GM23338 (cell line): ENCODE measurements around the gene TAOK3. TPM values are rescaled to one million over a fixed set of nuclear protein-coding genes. Genes with fewer than 3 reads are reported as not detected.

Experiments used
- ATAC-seq: fragments of 200-7000 bp; cut with Tn5 transposase; 3 replicates; pipeline ENCODE4 v1.9.1; 2020
- DNase-seq: peaks from one replicate; pipeline ENCODE4 v3.0.0-alpha.2; 2015; ENCODE audit warnings: low spot score
- H2AFZ ChIP-seq: fragments of 200-600 bp; sonication (generic); 2 replicates; pipeline ENCODE4 v1.8.0; 2016; ENCODE audit warnings: antibody characterized with exemption, mild to moderate bottlenecking, moderate library complexity
- H3F3A ChIP-seq: fragments of 200-600 bp; sonication (generic); replicated peaks from 2 replicates; pipeline ENCODE4 v1.8.0; 2017; ENCODE audit warnings: antibody characterized with exemption, mixed run types, low read depth
- H3K27ac ChIP-seq: fragments of 200-600 bp; sonication (generic); 2 replicates; pipeline ENCODE4 v1.6.1; 2016; ENCODE audit warnings: low read depth
- H3K27me3 ChIP-seq: fragments of 200-600 bp; sonication (generic); 2 replicates; pipeline ENCODE4 v1.8.0; 2016; ENCODE audit warnings: mild to moderate bottlenecking, mixed run types, moderate library complexity; ENCODE audit not compliant: insufficient read depth
- H3K36me3 ChIP-seq: fragments of 200-600 bp; sonication (generic); 2 replicates; pipeline ENCODE4 v1.8.0; 2016; ENCODE audit warnings: mild to moderate bottlenecking; ENCODE audit not compliant: insufficient read depth
- H3K4me1 ChIP-seq: fragments of 200-600 bp; sonication (generic); 2 replicates; pipeline ENCODE4 v1.8.0; 2016; ENCODE audit warnings: mild to moderate bottlenecking, moderate library complexity; ENCODE audit not compliant: insufficient read depth
- H3K4me2 ChIP-seq: fragments of 200-600 bp; sonication (generic); 2 replicates; pipeline ENCODE4 v1.7.1; 2017; ENCODE audit warnings: mixed run types
- H3K4me3 ChIP-seq: fragments of 200-600 bp; sonication (generic); 2 replicates; pipeline ENCODE4 v1.6.1; 2016; ENCODE audit warnings: mixed run types
- H3K79me2 ChIP-seq: fragments of 200-600 bp; sonication (generic); replicated peaks from 2 replicates; pipeline ENCODE4 v1.8.0; 2017; ENCODE audit warnings: mild to moderate bottlenecking; ENCODE audit not compliant: insufficient read depth
- H3K9me2 ChIP-seq: fragments of 200-600 bp; sonication (generic); 2 replicates; pipeline ENCODE4 v1.8.0; 2017; ENCODE audit not compliant: insufficient read depth
- H4K20me1 ChIP-seq: fragments of 200-600 bp; sonication (generic); replicated peaks from 2 replicates; pipeline ENCODE4 v1.8.0; 2017; ENCODE audit warnings: mild to moderate bottlenecking; ENCODE audit not compliant: insufficient read depth
- H3K27ac Mint-ChIP-seq: 2 replicates; pipeline ENCODE4 v1.8.0; 2020; ENCODE audit warnings: inconsistent platforms, mild to moderate bottlenecking, moderate library complexity, mixed read lengths
- H3K27me3 Mint-ChIP-seq: 3 replicates; pipeline ENCODE4 v1.8.0; 2022; ENCODE audit warnings: low read depth, mild to moderate bottlenecking, moderate library complexity, mixed read lengths, inconsistent platforms; ENCODE audit not compliant: insufficient read depth, poor library complexity
- H3K36me3 Mint-ChIP-seq: 3 replicates; pipeline ENCODE4 v1.8.0; 2021; ENCODE audit warnings: low read depth, mild to moderate bottlenecking, inconsistent platforms, moderate library complexity, mixed read lengths
- H3K4me1 Mint-ChIP-seq: 3 replicates; pipeline ENCODE4 v1.8.0; 2020; ENCODE audit warnings: mild to moderate bottlenecking, inconsistent platforms, mixed read lengths
- H3K4me3 Mint-ChIP-seq: 3 replicates; pipeline ENCODE4 v1.8.0; 2021; ENCODE audit warnings: moderate library complexity, mild to moderate bottlenecking, inconsistent platforms, mixed read lengths
- H3K9me3 Mint-ChIP-seq: 3 replicates; pipeline ENCODE4 v1.8.0; 2020; ENCODE audit warnings: moderate library complexity, mild to moderate bottlenecking, inconsistent platforms, mixed read lengths
- CREB1 ChIP-seq: fragments of 250-450 bp; sonication (Bioruptor Pico); IDR thresholded peaks from 2 replicates; pipeline ENCODE4 v1.5.0; 2020; ENCODE audit warnings: low read depth, mild to moderate bottlenecking, moderate library complexity
- EZH2 ChIP-seq: fragments of 200-600 bp; sonication (generic); IDR thresholded peaks from one replicate; pipeline ENCODE4 v1.8.0; 2017; ENCODE audit warnings: antibody characterized with exemption, mild to moderate bottlenecking, low read depth; ENCODE audit not compliant: unreplicated experiment
- EZH2phosphoT487 ChIP-seq: fragments of 200-600 bp; sonication (generic); IDR thresholded peaks from one replicate; pipeline ENCODE4 v1.8.1; 2018; ENCODE audit warnings: antibody characterized with exemption; ENCODE audit not compliant: unreplicated experiment
- JUNB ChIP-seq: IDR thresholded peaks from one replicate; pipeline ENCODE4 v1.6.1; 2016; ENCODE audit warnings: antibody characterized with exemption; ENCODE audit not compliant: unreplicated experiment
- NANOG ChIP-seq: IDR thresholded peaks from 2 replicates; pipeline ENCODE4 v1.6.1; 2016; ENCODE audit warnings: antibody characterized with exemption, borderline replicate concordance
- POLR2AphosphoS5 ChIP-seq: IDR thresholded peaks from 2 replicates; pipeline ENCODE4 v1.6.1; 2016; ENCODE audit warnings: antibody characterized with exemption, low read depth
- STAT1 ChIP-seq: IDR thresholded peaks from one replicate; pipeline ENCODE4 v1.6.1; 2016; ENCODE audit warnings: antibody characterized with exemption; ENCODE audit not compliant: unreplicated experiment
- ZNF114 ChIP-seq: fragments of 250-450 bp; sonication (Bioruptor Pico); IDR thresholded peaks from 2 replicates; pipeline ENCODE4 v1.5.0; 2020; ENCODE audit warnings: mild to moderate bottlenecking, moderate library complexity
- ZNF331 ChIP-seq: fragments of 250-450 bp; sonication (Bioruptor Pico); IDR thresholded peaks from 2 replicates; pipeline ENCODE4 v1.5.0; 2020; ENCODE audit warnings: low read depth, mild to moderate bottlenecking, moderate library complexity
- polyA plus RNA-seq: library from polyadenylated mRNA; unstranded; fragments of >200 nt; fragmentation: Nextera tagmentation; extraction: Ambion mirVana; gene quantifications from 2 replicates; pipeline ENCODE4 v1.2.1, GENCODE V29; 2016
- total RNA-seq: library from RNA; depleted of rRNA; stranded (reverse); fragments of >200 nt; shearing (Covaris generic); gene quantifications from 2 replicates; pipeline ENCODE4 v1.2.3, GENCODE V29; 2014
- TF ChIP-seq, protein P1 (sequence below), 2 experiments: fragments of 200-600 bp in 1 of 2; sonication (generic) in 1 of 2; conservative IDR thresholded peaks; 2 replicates each; pipeline versions ENCODE4 v1.5.1 to v1.6.1; 2016 to 2017; ENCODE audit warnings: antibody characterized with exemption in 2 of 2, low read depth in 2 of 2, mild to moderate bottlenecking in 2 of 2, moderate library complexity in 1 of 2
- TF ChIP-seq, protein P2 (sequence below): IDR thresholded peaks from one replicate; pipeline ENCODE4 v1.6.1; 2018; ENCODE audit warnings: antibody characterized with exemption; ENCODE audit not compliant: unreplicated experiment
- TF ChIP-seq, protein P3 (sequence below): fragments of 250-450 bp; sonication (Bioruptor Pico); IDR thresholded peaks from 2 replicates; pipeline ENCODE4 v1.5.0; 2020; ENCODE audit warnings: mild to moderate bottlenecking, moderate library complexity
- TF ChIP-seq, protein P4 (sequence below): IDR thresholded peaks from 2 replicates; pipeline ENCODE4 v1.6.1; 2016; ENCODE audit warnings: antibody characterized with exemption

The TAOK3 gene
- total and polyA plus RNA-seq, 2 experiments from 2014 or later: 7.6 to 20.4 TPM

DNA sequence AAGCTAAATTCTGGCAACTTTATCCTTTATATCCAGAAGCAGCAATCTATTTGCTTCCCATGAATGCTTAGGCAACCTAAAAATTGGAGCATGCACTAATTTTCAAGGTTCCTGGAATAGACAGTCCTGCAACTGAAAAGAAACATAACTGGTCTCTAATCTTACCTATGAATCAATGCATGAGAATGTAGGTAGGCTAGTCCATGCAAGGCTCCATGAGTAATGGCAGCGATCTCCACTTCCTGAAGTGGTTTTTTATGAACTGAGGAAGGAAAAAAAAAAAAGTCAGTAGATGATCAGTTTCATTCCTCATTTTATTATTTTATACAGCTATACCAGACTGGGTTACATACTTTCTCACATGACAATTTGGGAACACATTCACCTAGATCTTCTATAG lies 134.8 kb downstream of the TAOK3 start:
- Mint-ChIP-seq H3K36me3 (no peaks in the 10 kb centered on the region), H3K4me3 (no peak overlapping the region), H3K9me3 (no peaks in the 10 kb centered on the region), H3K27me3 (peaks cover 5% of the 10 kb centered on the region), H3K4me1 (no peaks in the 10 kb centered on the region), H3K27ac (no peak overlapping the region)
- Histone ChIP-seq H3K27me3 (no peaks in the 10 kb centered on the region), H3K4me2 (no peak overlapping the region), H3K4me3 (no peak overlapping the region), H4K20me1 (no peaks in the 10 kb centered on the region), H3K36me3 (no peaks in the 10 kb centered on the region), H3K79me2 (no peaks in the 10 kb centered on the region), H3K4me1 (no peaks in the 10 kb centered on the region), H2AFZ (no peak overlapping the region), H3K9me2 (no peaks in the 10 kb centered on the region), H3K27ac (no peak overlapping the region), H3F3A (no peaks in the 10 kb centered on the region)
- no peak for ATAC-seq
- DNase-seq: no peak
- TF ChIP-seq STAT1 (no peak), POLR2AphosphoS5 (no peak), NANOG (no peak), CREB1 (no peak), ZNF114 (CRISPR knock-in tag) (no peak), EZH2phosphoT487 (no peak), JUNB (no peak), ZNF331 (no peak), EZH2 (no peak)
- TF ChIP-seq, protein P1, sequence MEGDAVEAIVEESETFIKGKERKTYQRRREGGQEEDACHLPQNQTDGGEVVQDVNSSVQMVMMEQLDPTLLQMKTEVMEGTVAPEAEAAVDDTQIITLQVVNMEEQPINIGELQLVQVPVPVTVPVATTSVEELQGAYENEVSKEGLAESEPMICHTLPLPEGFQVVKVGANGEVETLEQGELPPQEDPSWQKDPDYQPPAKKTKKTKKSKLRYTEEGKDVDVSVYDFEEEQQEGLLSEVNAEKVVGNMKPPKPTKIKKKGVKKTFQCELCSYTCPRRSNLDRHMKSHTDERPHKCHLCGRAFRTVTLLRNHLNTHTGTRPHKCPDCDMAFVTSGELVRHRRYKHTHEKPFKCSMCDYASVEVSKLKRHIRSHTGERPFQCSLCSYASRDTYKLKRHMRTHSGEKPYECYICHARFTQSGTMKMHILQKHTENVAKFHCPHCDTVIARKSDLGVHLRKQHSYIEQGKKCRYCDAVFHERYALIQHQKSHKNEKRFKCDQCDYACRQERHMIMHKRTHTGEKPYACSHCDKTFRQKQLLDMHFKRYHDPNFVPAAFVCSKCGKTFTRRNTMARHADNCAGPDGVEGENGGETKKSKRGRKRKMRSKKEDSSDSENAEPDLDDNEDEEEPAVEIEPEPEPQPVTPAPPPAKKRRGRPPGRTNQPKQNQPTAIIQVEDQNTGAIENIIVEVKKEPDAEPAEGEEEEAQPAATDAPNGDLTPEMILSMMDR (conservative IDR thresholded peaks at IDR 0.05; ENCODE audit: low read depth in 2 of 2): no peak
- TF ChIP-seq, protein P2, sequence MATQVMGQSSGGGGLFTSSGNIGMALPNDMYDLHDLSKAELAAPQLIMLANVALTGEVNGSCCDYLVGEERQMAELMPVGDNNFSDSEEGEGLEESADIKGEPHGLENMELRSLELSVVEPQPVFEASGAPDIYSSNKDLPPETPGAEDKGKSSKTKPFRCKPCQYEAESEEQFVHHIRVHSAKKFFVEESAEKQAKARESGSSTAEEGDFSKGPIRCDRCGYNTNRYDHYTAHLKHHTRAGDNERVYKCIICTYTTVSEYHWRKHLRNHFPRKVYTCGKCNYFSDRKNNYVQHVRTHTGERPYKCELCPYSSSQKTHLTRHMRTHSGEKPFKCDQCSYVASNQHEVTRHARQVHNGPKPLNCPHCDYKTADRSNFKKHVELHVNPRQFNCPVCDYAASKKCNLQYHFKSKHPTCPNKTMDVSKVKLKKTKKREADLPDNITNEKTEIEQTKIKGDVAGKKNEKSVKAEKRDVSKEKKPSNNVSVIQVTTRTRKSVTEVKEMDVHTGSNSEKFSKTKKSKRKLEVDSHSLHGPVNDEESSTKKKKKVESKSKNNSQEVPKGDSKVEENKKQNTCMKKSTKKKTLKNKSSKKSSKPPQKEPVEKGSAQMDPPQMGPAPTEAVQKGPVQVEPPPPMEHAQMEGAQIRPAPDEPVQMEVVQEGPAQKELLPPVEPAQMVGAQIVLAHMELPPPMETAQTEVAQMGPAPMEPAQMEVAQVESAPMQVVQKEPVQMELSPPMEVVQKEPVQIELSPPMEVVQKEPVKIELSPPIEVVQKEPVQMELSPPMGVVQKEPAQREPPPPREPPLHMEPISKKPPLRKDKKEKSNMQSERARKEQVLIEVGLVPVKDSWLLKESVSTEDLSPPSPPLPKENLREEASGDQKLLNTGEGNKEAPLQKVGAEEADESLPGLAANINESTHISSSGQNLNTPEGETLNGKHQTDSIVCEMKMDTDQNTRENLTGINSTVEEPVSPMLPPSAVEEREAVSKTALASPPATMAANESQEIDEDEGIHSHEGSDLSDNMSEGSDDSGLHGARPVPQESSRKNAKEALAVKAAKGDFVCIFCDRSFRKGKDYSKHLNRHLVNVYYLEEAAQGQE: no peak
- TF ChIP-seq, protein P3, sequence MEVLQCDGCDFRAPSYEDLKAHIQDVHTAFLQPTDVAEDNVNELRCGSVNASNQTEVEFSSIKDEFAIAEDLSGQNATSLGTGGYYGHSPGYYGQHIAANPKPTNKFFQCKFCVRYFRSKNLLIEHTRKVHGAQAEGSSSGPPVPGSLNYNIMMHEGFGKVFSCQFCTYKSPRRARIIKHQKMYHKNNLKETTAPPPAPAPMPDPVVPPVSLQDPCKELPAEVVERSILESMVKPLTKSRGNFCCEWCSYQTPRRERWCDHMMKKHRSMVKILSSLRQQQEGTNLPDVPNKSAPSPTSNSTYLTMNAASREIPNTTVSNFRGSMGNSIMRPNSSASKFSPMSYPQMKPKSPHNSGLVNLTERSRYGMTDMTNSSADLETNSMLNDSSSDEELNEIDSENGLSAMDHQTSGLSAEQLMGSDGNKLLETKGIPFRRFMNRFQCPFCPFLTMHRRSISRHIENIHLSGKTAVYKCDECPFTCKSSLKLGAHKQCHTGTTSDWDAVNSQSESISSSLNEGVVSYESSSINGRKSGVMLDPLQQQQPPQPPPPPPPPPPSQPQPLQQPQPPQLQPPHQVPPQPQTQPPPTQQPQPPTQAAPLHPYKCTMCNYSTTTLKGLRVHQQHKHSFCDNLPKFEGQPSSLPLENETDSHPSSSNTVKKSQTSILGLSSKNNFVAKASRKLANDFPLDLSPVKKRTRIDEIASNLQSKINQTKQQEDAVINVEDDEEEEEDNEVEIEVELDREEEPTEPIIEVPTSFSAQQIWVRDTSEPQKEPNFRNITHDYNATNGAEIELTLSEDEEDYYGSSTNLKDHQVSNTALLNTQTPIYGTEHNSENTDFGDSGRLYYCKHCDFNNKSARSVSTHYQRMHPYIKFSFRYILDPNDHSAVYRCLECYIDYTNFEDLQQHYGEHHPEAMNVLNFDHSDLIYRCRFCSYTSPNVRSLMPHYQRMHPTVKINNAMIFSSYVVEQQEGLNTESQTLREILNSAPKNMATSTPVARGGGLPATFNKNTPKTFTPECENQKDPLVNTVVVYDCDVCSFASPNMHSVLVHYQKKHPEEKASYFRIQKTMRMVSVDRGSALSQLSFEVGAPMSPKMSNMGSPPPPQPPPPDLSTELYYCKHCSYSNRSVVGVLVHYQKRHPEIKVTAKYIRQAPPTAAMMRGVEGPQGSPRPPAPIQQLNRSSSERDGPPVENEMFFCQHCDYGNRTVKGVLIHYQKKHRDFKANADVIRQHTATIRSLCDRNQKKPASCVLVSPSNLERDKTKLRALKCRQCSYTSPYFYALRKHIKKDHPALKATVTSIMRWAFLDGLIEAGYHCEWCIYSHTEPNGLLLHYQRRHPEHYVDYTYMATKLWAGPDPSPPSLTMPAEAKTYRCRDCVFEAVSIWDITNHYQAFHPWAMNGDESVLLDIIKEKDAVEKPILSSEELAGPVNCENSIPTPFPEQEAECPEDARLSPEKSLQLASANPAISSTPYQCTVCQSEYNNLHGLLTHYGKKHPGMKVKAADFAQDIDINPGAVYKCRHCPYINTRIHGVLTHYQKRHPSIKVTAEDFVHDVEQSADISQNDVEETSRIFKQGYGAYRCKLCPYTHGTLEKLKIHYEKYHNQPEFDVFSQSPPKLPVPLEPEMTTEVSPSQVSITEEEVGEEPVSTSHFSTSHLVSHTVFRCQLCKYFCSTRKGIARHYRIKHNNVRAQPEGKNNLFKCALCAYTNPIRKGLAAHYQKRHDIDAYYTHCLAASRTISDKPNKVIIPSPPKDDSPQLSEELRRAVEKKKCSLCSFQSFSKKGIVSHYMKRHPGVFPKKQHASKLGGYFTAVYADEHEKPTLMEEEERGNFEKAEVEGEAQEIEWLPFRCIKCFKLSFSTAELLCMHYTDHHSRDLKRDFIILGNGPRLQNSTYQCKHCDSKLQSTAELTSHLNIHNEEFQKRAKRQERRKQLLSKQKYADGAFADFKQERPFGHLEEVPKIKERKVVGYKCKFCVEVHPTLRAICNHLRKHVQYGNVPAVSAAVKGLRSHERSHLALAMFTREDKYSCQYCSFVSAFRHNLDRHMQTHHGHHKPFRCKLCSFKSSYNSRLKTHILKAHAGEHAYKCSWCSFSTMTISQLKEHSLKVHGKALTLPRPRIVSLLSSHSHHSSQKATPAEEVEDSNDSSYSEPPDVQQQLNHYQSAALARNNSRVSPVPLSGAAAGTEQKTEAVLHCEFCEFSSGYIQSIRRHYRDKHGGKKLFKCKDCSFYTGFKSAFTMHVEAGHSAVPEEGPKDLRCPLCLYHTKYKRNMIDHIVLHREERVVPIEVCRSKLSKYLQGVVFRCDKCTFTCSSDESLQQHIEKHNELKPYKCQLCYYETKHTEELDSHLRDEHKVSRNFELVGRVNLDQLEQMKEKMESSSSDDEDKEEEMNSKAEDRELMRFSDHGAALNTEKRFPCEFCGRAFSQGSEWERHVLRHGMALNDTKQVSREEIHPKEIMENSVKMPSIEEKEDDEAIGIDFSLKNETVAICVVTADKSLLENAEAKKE (CRISPR knock-in tag): no peak
- TF ChIP-seq, protein P4, sequence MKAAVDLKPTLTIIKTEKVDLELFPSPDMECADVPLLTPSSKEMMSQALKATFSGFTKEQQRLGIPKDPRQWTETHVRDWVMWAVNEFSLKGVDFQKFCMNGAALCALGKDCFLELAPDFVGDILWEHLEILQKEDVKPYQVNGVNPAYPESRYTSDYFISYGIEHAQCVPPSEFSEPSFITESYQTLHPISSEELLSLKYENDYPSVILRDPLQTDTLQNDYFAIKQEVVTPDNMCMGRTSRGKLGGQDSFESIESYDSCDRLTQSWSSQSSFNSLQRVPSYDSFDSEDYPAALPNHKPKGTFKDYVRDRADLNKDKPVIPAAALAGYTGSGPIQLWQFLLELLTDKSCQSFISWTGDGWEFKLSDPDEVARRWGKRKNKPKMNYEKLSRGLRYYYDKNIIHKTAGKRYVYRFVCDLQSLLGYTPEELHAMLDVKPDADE: no peak
